Measurements from ENCODE around the gene SLC6A18.

GRCh38 chr5:1292846-1293415 lies 67.8 kb downstream of the SLC6A18 start:
- TF ChIP-seq, protein P1, sequence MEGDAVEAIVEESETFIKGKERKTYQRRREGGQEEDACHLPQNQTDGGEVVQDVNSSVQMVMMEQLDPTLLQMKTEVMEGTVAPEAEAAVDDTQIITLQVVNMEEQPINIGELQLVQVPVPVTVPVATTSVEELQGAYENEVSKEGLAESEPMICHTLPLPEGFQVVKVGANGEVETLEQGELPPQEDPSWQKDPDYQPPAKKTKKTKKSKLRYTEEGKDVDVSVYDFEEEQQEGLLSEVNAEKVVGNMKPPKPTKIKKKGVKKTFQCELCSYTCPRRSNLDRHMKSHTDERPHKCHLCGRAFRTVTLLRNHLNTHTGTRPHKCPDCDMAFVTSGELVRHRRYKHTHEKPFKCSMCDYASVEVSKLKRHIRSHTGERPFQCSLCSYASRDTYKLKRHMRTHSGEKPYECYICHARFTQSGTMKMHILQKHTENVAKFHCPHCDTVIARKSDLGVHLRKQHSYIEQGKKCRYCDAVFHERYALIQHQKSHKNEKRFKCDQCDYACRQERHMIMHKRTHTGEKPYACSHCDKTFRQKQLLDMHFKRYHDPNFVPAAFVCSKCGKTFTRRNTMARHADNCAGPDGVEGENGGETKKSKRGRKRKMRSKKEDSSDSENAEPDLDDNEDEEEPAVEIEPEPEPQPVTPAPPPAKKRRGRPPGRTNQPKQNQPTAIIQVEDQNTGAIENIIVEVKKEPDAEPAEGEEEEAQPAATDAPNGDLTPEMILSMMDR (IDR thresholded peaks at IDR 0.05) = no peak
- TF ChIP-seq SIN3A (IDR thresholded peaks at IDR 0.05; ENCODE audit: borderline replicate concordance, insufficient read depth, low read depth, low read length) = no peak

All from Panc1 (cell line).